ENCODE data around the gene OST4.

Gene OST4

GRCh38 chr2:27054721-27055120 is 16.7 kb downstream of the OST4 start:
- no peak for TF ChIP-seq YY1 (IDR thresholded peaks at IDR 0.05; ENCODE audit: insufficient read depth, insufficient read length)
- no peak for TF ChIP-seq ZNF274 (IDR thresholded peaks at IDR 0.05; ENCODE audit: low read depth, low read length)
- no peak for TF ChIP-seq SUZ12 (IDR thresholded peaks at IDR 0.05; ENCODE audit: extremely low read depth, insufficient read depth, insufficient read length)
- H3K4me1 ChIP-seq (ENCODE audit: insufficient read depth, insufficient read length), result no peaks in the 10 kb centered on the region
- no peak for DNase-seq (ENCODE audit: low read depth, low spot score)
- H3K9me3 ChIP-seq (ENCODE audit: insufficient read depth, low read length), result no peaks in the 10 kb centered on the region
- no peaks in the 10 kb centered on the region for H3K27me3 ChIP-seq (ENCODE audit: insufficient read depth, insufficient read length)
- H3K9ac ChIP-seq (ENCODE audit: insufficient read length, low read depth), result no peak overlapping the region
- peaks cover 68% of the 10 kb centered on the region for H3K36me3 ChIP-seq (ENCODE audit: insufficient read depth, insufficient read length, low read length)
- H3K4me3 ChIP-seq (ENCODE audit: insufficient read length, low read depth), result no peak overlapping the region

DNA sequence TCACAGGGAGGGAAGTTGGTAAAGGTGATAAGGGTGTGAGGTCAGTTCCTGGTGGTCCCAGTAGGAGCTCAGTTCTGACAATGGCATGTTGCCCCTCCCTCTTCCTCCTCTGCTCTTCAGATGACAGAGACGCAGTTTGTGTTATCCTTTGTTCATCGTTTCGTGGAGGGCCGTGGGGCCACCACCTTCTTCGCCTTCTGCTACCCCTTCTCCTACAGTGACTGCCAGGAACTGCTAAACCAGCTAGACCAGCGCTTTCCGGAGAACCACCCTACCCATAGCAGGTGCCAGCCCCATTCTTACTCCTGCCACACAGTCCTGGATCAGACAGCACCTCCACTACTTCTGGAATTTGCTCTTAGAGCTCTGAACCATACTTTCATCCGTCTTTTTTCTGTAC is 17.7 kb downstream of the OST4 start:
- TF ChIP-seq ZNF274 (IDR thresholded peaks at IDR 0.05; ENCODE audit: low read depth, low read length) (no peak), YY1 (IDR thresholded peaks at IDR 0.05; ENCODE audit: insufficient read depth, insufficient read length) (no peak), SUZ12 (IDR thresholded peaks at IDR 0.05; ENCODE audit: extremely low read depth, insufficient read depth, insufficient read length) (no peak)
- H3K4me3 ChIP-seq (ENCODE audit: insufficient read length, low read depth), result no peak overlapping the region
- H3K9me3 ChIP-seq (ENCODE audit: insufficient read depth, low read length), result no peaks in the 10 kb centered on the region
- DNase-seq (ENCODE audit: low read depth, low spot score), result no peak
- H3K36me3 ChIP-seq (ENCODE audit: insufficient read depth, insufficient read length, low read length), result peaks cover 59% of the 10 kb centered on the region
- peaks cover 2% of the 10 kb centered on the region for H3K4me1 ChIP-seq (ENCODE audit: insufficient read depth, insufficient read length)
- no peak overlapping the region for H3K9ac ChIP-seq (ENCODE audit: insufficient read length, low read depth)
- no peaks in the 10 kb centered on the region for H3K27me3 ChIP-seq (ENCODE audit: insufficient read depth, insufficient read length)

DNA sequence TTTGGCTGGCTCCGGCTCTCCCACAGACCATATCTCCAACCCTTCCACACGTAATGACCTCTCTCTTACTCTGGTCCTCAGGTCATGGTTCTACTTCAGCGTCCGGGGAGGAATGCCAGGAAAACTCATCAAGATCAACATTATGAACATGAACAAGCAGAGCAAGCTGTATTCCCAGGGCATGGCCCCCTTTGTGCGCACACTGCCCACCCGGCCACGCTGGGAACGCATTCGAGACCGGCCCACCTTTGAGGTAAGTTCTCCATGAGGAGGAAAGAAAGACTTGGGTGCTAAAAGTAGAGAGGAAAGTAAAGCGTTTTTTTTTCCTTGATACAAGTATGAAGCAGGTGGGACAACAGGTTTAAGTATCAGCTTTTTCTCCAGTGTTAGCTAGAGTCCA is 18.1 kb downstream of the OST4 start:
- H3K36me3 ChIP-seq (ENCODE audit: insufficient read depth, insufficient read length, low read length), result peaks cover 55% of the 10 kb centered on the region
- no peaks in the 10 kb centered on the region for H3K27me3 ChIP-seq (ENCODE audit: insufficient read depth, insufficient read length)
- peaks cover 2% of the 10 kb centered on the region for H3K4me1 ChIP-seq (ENCODE audit: insufficient read depth, insufficient read length)
- TF ChIP-seq SUZ12 (IDR thresholded peaks at IDR 0.05; ENCODE audit: extremely low read depth, insufficient read depth, insufficient read length), result no peak
- no peak for TF ChIP-seq ZNF274 (IDR thresholded peaks at IDR 0.05; ENCODE audit: low read depth, low read length)
- no peak for TF ChIP-seq YY1 (IDR thresholded peaks at IDR 0.05; ENCODE audit: insufficient read depth, insufficient read length)
- no peak overlapping the region for H3K4me3 ChIP-seq (ENCODE audit: insufficient read length, low read depth)
- no peaks in the 10 kb centered on the region for H3K9me3 ChIP-seq (ENCODE audit: insufficient read depth, low read length)
- no peak overlapping the region for H3K9ac ChIP-seq (ENCODE audit: insufficient read length, low read depth)
- DNase-seq (ENCODE audit: low read depth, low spot score), result no peak

GRCh38 chr2:27051902-27052645 is 19.4 kb downstream of the OST4 start:
- Histone ChIP-seq H3K4me3 (ENCODE audit: insufficient read length, low read depth) (peak overlapping the region; percentile 85), H3K9ac (ENCODE audit: insufficient read length, low read depth) (peak overlapping the region; percentile 89), H3K36me3 (ENCODE audit: insufficient read depth, insufficient read length, low read length) (peaks cover 44% of the 10 kb centered on the region), H3K27me3 (ENCODE audit: insufficient read depth, insufficient read length) (no peaks in the 10 kb centered on the region), H3K9me3 (ENCODE audit: insufficient read depth, low read length) (no peaks in the 10 kb centered on the region), H3K4me1 (ENCODE audit: insufficient read depth, insufficient read length) (peaks cover 2% of the 10 kb centered on the region)
- DNase-seq (ENCODE audit: low read depth, low spot score), result no peak
- TF ChIP-seq YY1 (IDR thresholded peaks at IDR 0.05; ENCODE audit: insufficient read depth, insufficient read length) (no peak), SUZ12 (IDR thresholded peaks at IDR 0.05; ENCODE audit: extremely low read depth, insufficient read depth, insufficient read length) (no peak), ZNF274 (IDR thresholded peaks at IDR 0.05; ENCODE audit: low read depth, low read length) (no peak)

DNA sequence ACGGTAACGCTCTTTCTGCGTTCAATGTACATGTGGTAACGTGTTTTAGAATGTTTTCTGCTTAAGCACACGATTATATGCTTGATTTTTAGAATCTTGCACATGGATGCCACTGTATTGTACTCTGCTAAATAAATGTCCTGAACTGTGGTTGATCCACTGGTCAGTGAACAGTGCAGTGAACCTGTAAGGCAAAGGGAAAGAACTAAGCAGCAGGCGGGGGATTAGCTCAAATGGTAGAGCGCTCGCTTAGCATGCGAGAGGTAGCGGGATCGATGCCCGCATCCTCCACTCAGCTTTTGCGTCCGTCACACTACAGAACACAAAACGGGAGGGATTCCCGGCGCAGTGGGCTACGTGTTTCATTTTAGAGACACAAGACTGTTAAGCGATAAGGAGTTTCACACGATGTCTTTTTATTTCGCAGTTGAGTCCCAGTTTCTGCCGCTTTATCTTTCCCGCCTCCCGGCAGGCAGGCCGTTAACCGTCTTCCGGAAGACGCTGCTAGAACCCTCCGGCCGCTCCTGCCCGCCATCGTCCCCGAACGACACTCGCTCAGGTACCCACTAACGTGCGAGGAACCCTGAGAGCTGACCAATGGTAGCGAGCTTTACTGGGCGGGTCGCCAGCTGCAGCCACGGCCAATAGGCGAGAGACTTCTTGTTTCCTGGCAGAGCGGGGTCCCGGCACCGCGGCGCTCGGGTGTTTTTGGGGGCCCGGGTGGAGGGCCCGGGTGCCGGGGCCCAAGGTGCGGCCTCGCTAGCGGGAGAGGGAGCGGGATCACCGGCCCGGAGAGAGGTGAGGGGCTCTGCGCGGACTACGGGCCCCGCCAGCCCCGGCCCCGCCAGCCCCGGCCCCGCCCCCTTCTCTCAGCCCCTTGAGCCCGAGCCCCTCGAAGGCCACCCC is 20.2 kb downstream of the OST4 start, which contains the start of gene AGBL5:
Gene AGBL5 (plus strand): TSS at position 673 of the 906 bp plus-strand sequence. CDS start 1,291 bp downstream, outside the sequence.
- Histone ChIP-seq H3K9ac (ENCODE audit: insufficient read length, low read depth) (peak within 1 kb of the TSS; percentile 89), H3K36me3 (ENCODE audit: insufficient read depth, insufficient read length, low read length) (peaks cover 36% of the 10 kb centered on the region), H3K27me3 (ENCODE audit: insufficient read depth, insufficient read length) (no peaks in the 10 kb centered on the region), H3K9me3 (ENCODE audit: insufficient read depth, low read length) (no peaks in the 10 kb centered on the region), H3K4me3 (ENCODE audit: insufficient read length, low read depth) (peak within 1 kb of the TSS; percentile 85), H3K4me1 (ENCODE audit: insufficient read depth, insufficient read length) (peaks cover 2% of the 10 kb centered on the region)
- TF ChIP-seq SUZ12 (IDR thresholded peaks at IDR 0.05; ENCODE audit: extremely low read depth, insufficient read depth, insufficient read length) (no peak), ZNF274 (IDR thresholded peaks at IDR 0.05; ENCODE audit: low read depth, low read length) (no peak), YY1 (IDR thresholded peaks at IDR 0.05; ENCODE audit: insufficient read depth, insufficient read length) (no peak)
- peak; percentile 83 for DNase-seq (ENCODE audit: low read depth, low spot score)

DNA sequence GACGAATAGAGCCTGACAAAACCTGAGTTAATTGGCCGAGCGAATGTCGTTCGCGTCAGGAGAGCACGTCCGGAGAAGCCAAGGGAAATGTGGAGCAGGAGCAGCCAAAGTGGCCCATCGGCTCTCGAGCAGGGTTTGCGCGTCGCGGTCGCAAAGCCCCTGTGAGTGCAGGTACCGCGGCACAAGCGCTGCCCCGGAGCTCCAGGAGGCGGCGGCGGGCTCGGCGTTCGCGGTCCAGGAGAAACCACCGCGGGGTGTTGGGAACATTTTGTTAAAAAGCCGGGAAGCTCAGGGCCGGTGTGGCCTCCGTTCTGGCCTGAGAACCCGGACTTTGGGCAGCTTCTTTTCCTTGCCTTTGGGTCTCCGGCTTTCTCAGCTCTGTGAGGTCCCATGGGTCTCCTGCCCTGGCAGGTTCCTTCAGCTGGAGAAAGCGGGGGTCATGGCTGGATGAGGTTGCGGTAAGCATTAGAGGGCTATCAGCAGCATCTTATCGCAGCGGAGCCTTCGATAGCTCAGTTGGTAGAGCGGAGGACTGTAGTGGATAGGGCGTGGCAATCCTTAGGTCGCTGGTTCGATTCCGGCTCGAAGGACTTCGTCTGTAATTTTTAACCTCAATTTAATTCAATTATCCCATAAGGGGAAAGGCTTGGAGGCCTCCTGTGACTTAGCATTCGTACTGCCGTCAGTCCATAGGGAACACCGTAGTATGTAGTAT is 21.0 kb downstream of the OST4 start:
- TF ChIP-seq YY1 (IDR thresholded peaks at IDR 0.05; ENCODE audit: insufficient read depth, insufficient read length) (no peak), ZNF274 (IDR thresholded peaks at IDR 0.05; ENCODE audit: low read depth, low read length) (no peak)
- H3K9ac ChIP-seq (ENCODE audit: insufficient read length, low read depth), result peak overlapping the region; percentile 71
- H3K27me3 ChIP-seq (ENCODE audit: insufficient read depth, insufficient read length), result no peaks in the 10 kb centered on the region
- H3K4me3 ChIP-seq (ENCODE audit: insufficient read length, low read depth), result peak overlapping the region; percentile 65
- peaks cover 28% of the 10 kb centered on the region for H3K36me3 ChIP-seq (ENCODE audit: insufficient read depth, insufficient read length, low read length)
- no peaks in the 10 kb centered on the region for H3K9me3 ChIP-seq (ENCODE audit: insufficient read depth, low read length)
- H3K4me1 ChIP-seq (ENCODE audit: insufficient read depth, insufficient read length), result peaks cover 2% of the 10 kb centered on the region
- peak; percentile 88 for DNase-seq (ENCODE audit: low read depth, low spot score)
